WTC11 (cell line): ENCODE data around the gene FBXO28. TPM values are rescaled to one million over a fixed set of nuclear protein-coding genes. Genes with fewer than 3 reads are reported as not detected.

ENCODE experiments used
- ATAC-seq: fragments of 200-7000 bp; cut with Tn5 transposase; 2 replicates; pipeline ENCODE4 v1.10.0; 2021; ENCODE audit warnings: mild to moderate bottlenecking, moderate library complexity
- CTCF ChIA-PET: fragments of 300-600 bp; sonication (Branson Sonifier 250); formaldehyde crosslinking; loops from one replicate; lab custom pipeline; 2021; ENCODE audit warnings: antibody characterized with exemption; lab: Charles Lee
- POLR2A ChIA-PET: fragments of 350-600 bp; sonication (Branson Sonifier 250); formaldehyde crosslinking; loops from one replicate; lab custom pipeline; 2021; ENCODE audit warnings: antibody characterized with exemption; lab: Charles Lee
- DNase-seq: peaks from one replicate; pipeline ENCODE4 v3.0.0; 2021; ENCODE audit warnings: low spot score
- H3K27ac Mint-ChIP-seq: 2 replicates; pipeline ENCODE4 v1.8.0; 2021; ENCODE audit warnings: mixed read lengths
- H3K27me3 Mint-ChIP-seq: 2 replicates; pipeline ENCODE4 v1.8.0; 2021; ENCODE audit warnings: low read depth, mild to moderate bottlenecking, moderate library complexity, mixed read lengths
- H3K36me3 Mint-ChIP-seq: 2 replicates; pipeline ENCODE4 v1.8.0; 2021; ENCODE audit warnings: mixed read lengths
- H3K4me1 Mint-ChIP-seq: 2 replicates; pipeline ENCODE4 v1.8.0; 2022; ENCODE audit warnings: mixed read lengths
- H3K4me3 Mint-ChIP-seq: 2 replicates; pipeline ENCODE4 v1.8.0; 2021; ENCODE audit warnings: mild to moderate bottlenecking, moderate library complexity, mixed read lengths
- H3K9me3 Mint-ChIP-seq: 2 replicates; pipeline ENCODE4 v1.8.0; 2021; ENCODE audit warnings: mixed read lengths
- EMX1 ChIP-seq: fragments of 250-450 bp; sonication (Bioruptor Pico); IDR thresholded peaks from 2 replicates; pipeline ENCODE4 v1.8.0; 2021; ENCODE audit warnings: mild to moderate bottlenecking
- MAX ChIP-seq: sonication (generic); formaldehyde crosslinking; IDR thresholded peaks from 2 replicates; pipeline ENCODE4 v1.8.0; 2022; ENCODE audit warnings: mild to moderate bottlenecking, missing genetic modification reagents
- MLX ChIP-seq: sonication (generic); formaldehyde crosslinking; IDR thresholded peaks from 2 replicates; pipeline ENCODE4 v1.8.1; 2023; ENCODE audit warnings: mild to moderate bottlenecking, missing genetic modification reagents, moderate library complexity
- MYBL2 ChIP-seq: sonication (generic); formaldehyde crosslinking; IDR thresholded peaks from 2 replicates; pipeline ENCODE4 v1.8.1; 2023; ENCODE audit warnings: mild to moderate bottlenecking, moderate library complexity, missing genetic modification reagents
- SP1 ChIP-seq: sonication (generic); formaldehyde crosslinking; conservative IDR thresholded peaks from 2 replicates; pipeline ENCODE4 v1.8.1; 2022; ENCODE audit warnings: missing genetic modification reagents
- ZBTB43 ChIP-seq: sonication (generic); formaldehyde crosslinking; IDR thresholded peaks from 2 replicates; pipeline ENCODE4 v1.8.1; 2023; ENCODE audit warnings: mild to moderate bottlenecking, missing genetic modification reagents
- ZNF219 ChIP-seq: sonication (generic); formaldehyde crosslinking; IDR thresholded peaks from 2 replicates; pipeline ENCODE4 v1.8.0; 2023; ENCODE audit warnings: missing genetic modification reagents, mild to moderate bottlenecking, borderline replicate concordance
- ZNF281 ChIP-seq: sonication (generic); formaldehyde crosslinking; IDR thresholded peaks from 2 replicates; pipeline ENCODE4 v1.8.0; 2023; ENCODE audit warnings: mild to moderate bottlenecking, missing genetic modification reagents
- ZNF532 ChIP-seq: fragments of 250-450 bp; sonication (Bioruptor Pico); IDR thresholded peaks from 2 replicates; pipeline ENCODE4 v1.9.0; 2021; ENCODE audit warnings: mild to moderate bottlenecking, borderline replicate concordance
- ZNF671 ChIP-seq: fragments of 250-450 bp; sonication (Bioruptor Pico); IDR thresholded peaks from 2 replicates; pipeline ENCODE4 v1.8.0; 2021; ENCODE audit warnings: mild to moderate bottlenecking
- total RNA-seq: library from RNA; stranded (reverse); gene quantifications from 3 replicates; pipeline ENCODE4 v1.2.3, GENCODE V29; 2021

FBXO28 gene
- total RNA-seq, 1 experiment from 2014 or later: 36.8 TPM

- ATAC-seq: no peak
- POLR2A ChIA-PET: no interaction called here
Measured at GRCh38 chr1:224107282-224107625, 6.7 kb upstream of the FBXO28 start.

More at GRCh38 chr1:224107282-224107625, 6.7 kb upstream of the FBXO28 start:
- no peak overlapping the region for H3K27ac Mint-ChIP-seq
- DNase-seq: no peak
- H3K36me3 Mint-ChIP-seq: no peaks in the 10 kb centered on the region
- no peak overlapping the region for H3K4me3 Mint-ChIP-seq
- no peaks in the 10 kb centered on the region for H3K9me3 Mint-ChIP-seq
- CTCF ChIA-PET: interaction anchor here (0.6 to 2.8 kb wide), 10 partner anchors 9 to 551 kb away, joined by 3 to 18 read pairs (median 3); no protein-coding TSS in a partner anchor
- peaks cover 3% of the 10 kb centered on the region; the same call in 1 of the 2 replicates for H3K4me1 Mint-ChIP-seq
- no peak for TF ChIP-seq EMX1 (CRISPR knock-in tag)
- no peak for TF ChIP-seq ZNF532 (CRISPR knock-in tag)
- TF ChIP-seq ZNF671: no peak
- no peak for TF ChIP-seq ZBTB43 (CRISPR knock-in tag)
- TF ChIP-seq MAX (CRISPR knock-in tag): no peak
- no peak for TF ChIP-seq ZNF219 (CRISPR knock-in tag)
- TF ChIP-seq ZNF281: no peak
- no peak for TF ChIP-seq MLX
- TF ChIP-seq MYBL2 (CRISPR knock-in tag): no peak
- TF ChIP-seq SP1 (CRISPR knock-in tag): no peak
- H3K27me3 Mint-ChIP-seq: peaks cover 2% of the 10 kb centered on the region; the same call in 1 of the 2 replicates
